H9 (cell line): ENCODE data around the gene KANSL1. TPM values are rescaled to one million over a fixed set of nuclear protein-coding genes. Genes with fewer than 3 reads are reported as not detected.

Source experiments
- DNase-seq: peaks from one replicate; pipeline ENCODE4 v3.0.0-alpha.2; 2017
- H2AFZ ChIP-seq: one replicate; pipeline ENCODE4 v1.6.1; 2013; ENCODE audit warnings: mild to moderate bottlenecking, low read length, control low read depth, moderate library complexity
- H2AK5ac ChIP-seq: 2 replicates; pipeline ENCODE4 v1.6.1; 2013; ENCODE audit warnings: low read length, control low read depth, mixed read lengths; ENCODE audit not compliant: insufficient read length
- H2BK120ac ChIP-seq: one replicate; pipeline ENCODE4 v1.6.1; 2013; ENCODE audit warnings: low read depth, mild to moderate bottlenecking, low read length, control low read depth, inconsistent platforms; ENCODE audit not compliant: poor library complexity, severe bottlenecking
- H2BK12ac ChIP-seq: 2 replicates; pipeline ENCODE4 v1.6.1; 2013; ENCODE audit warnings: low read length, control low read depth, mixed read lengths, low read depth; ENCODE audit not compliant: insufficient read length
- H2BK15ac ChIP-seq: 2 replicates; pipeline ENCODE4 v1.6.1; 2013; ENCODE audit warnings: low read depth, low read length, control low read depth
- H2BK20ac ChIP-seq: one replicate; pipeline ENCODE4 v1.6.1; 2013; ENCODE audit warnings: low read depth, mild to moderate bottlenecking, low read length, control low read depth, inconsistent platforms; ENCODE audit not compliant: poor library complexity, severe bottlenecking
- H2BK5ac ChIP-seq: 2 replicates; pipeline ENCODE4 v1.6.1; 2013; ENCODE audit warnings: low read length, control low read depth, mixed read lengths; ENCODE audit not compliant: insufficient read length
- H3K14ac ChIP-seq: 2 replicates; pipeline ENCODE4 v1.6.1; 2013; ENCODE audit warnings: low read length, control low read depth; ENCODE audit not compliant: insufficient read depth
- H3K18ac ChIP-seq: 2 replicates; pipeline ENCODE4 v1.6.1; 2013; ENCODE audit warnings: low read depth, mild to moderate bottlenecking, mixed read lengths, low read length, control low read depth; ENCODE audit not compliant: insufficient read length
- H3K23ac ChIP-seq: 2 replicates; pipeline ENCODE4 v1.6.1; 2013; ENCODE audit warnings: low read length, control low read depth, mixed read lengths, low read depth; ENCODE audit not compliant: insufficient read length
- H3K23me2 ChIP-seq: 2 replicates; pipeline ENCODE4 v1.6.1; 2013; ENCODE audit warnings: low read depth, mild to moderate bottlenecking, mixed read lengths, low read length, control low read depth; ENCODE audit not compliant: insufficient read length, poor library complexity, severe bottlenecking
- H3K27ac ChIP-seq: 2 replicates; pipeline ENCODE4 v1.5.1; 2013; ENCODE audit warnings: low read length, control low read depth, mixed read lengths, low read depth; ENCODE audit not compliant: insufficient read length
- H3K27me3 ChIP-seq: 2 replicates; pipeline ENCODE4 v1.6.1; 2013; ENCODE audit warnings: low read length, control low read depth, inconsistent platforms; ENCODE audit not compliant: insufficient read depth
- H3K4ac ChIP-seq: 2 replicates; pipeline ENCODE4 v1.6.1; 2013; ENCODE audit warnings: low read depth, mild to moderate bottlenecking, control low read depth, inconsistent platforms, low read length, moderate library complexity
- H3K4me1 ChIP-seq: 2 replicates; pipeline ENCODE4 v1.6.1; 2013; ENCODE audit warnings: low read length, control low read depth, inconsistent platforms; ENCODE audit not compliant: insufficient read depth
- H3K4me2 ChIP-seq: 2 replicates; pipeline ENCODE4 v1.6.1; 2013; ENCODE audit warnings: low read length, control low read depth, mixed read lengths; ENCODE audit not compliant: insufficient read length, insufficient read depth
- H3K56ac ChIP-seq: 2 replicates; pipeline ENCODE4 v1.6.1; 2013; ENCODE audit warnings: low read depth, mild to moderate bottlenecking, mixed read lengths, low read length, control low read depth; ENCODE audit not compliant: insufficient read length
- H3K79me1 ChIP-seq: 2 replicates; pipeline ENCODE4 v1.6.1; 2013; ENCODE audit warnings: low read depth, mild to moderate bottlenecking, moderate library complexity, low read length, control low read depth, inconsistent platforms; ENCODE audit not compliant: insufficient read depth, poor library complexity, severe bottlenecking
- H3K79me2 ChIP-seq: 2 replicates; pipeline ENCODE4 v1.6.1; 2013; ENCODE audit warnings: low read length, control low read depth, inconsistent platforms; ENCODE audit not compliant: insufficient read depth
- H3K9ac ChIP-seq: 2 replicates; pipeline ENCODE4 v1.6.1; 2013; ENCODE audit warnings: low read length, control low read depth, mixed read lengths; ENCODE audit not compliant: insufficient read length; ENCODE audit errors: extremely low read depth
- H3K9me3 ChIP-seq: one replicate; pipeline ENCODE4 v1.6.1; 2013; ENCODE audit warnings: low read depth, low read length, inconsistent platforms; ENCODE audit not compliant: control insufficient read depth
- H3T11ph ChIP-seq: one replicate; pipeline ENCODE4 v1.6.1; 2013; ENCODE audit warnings: mild to moderate bottlenecking, low read length, control low read depth, inconsistent platforms
- H4K20me1 ChIP-seq: one replicate; pipeline ENCODE4 v1.6.1; 2013; ENCODE audit not compliant: control insufficient read depth, insufficient read length, insufficient read depth
- H4K5ac ChIP-seq: 2 replicates; pipeline ENCODE4 v1.6.1; 2013; ENCODE audit warnings: low read depth, mild to moderate bottlenecking, mixed read lengths, low read length, control low read depth; ENCODE audit not compliant: insufficient read length
- H4K8ac ChIP-seq: replicated peaks from 2 replicates; pipeline ENCODE4 v1.6.1; 2013; ENCODE audit warnings: low read length, control low read depth, mixed read lengths, low read depth; ENCODE audit not compliant: insufficient read length
- H4K91ac ChIP-seq: 2 replicates; pipeline ENCODE4 v1.6.1; 2013; ENCODE audit warnings: low read depth, mild to moderate bottlenecking, moderate library complexity, mixed read lengths, low read length, control low read depth; ENCODE audit not compliant: insufficient read length
- H3K27ac Mint-ChIP-seq, 3 experiments: 2 replicates in 2 of 3; 3 replicates in 1 of 3; pipeline ENCODE4 v1.8.0; 2020 to 2021; ENCODE audit warnings: mixed read lengths in 3 of 3, mild to moderate bottlenecking in 1 of 3, moderate library complexity in 1 of 3
- H3K27me3 Mint-ChIP-seq: 2 replicates; pipeline ENCODE4 v1.8.0; 2021; ENCODE audit warnings: low read depth, mild to moderate bottlenecking, moderate library complexity, mixed read lengths
- H3K36me3 Mint-ChIP-seq, 3 experiments: 2 replicates in 2 of 3; 3 replicates in 1 of 3; pipeline ENCODE4 v1.8.0; 2020 to 2021; ENCODE audit warnings: low read depth in 3 of 3, mixed read lengths in 3 of 3; ENCODE audit not compliant: insufficient read depth in 1 of 3
- H3K4me1 Mint-ChIP-seq, 2 experiments: 2 replicates each; pipeline ENCODE4 v1.8.0; 2020; ENCODE audit warnings: mixed read lengths in 2 of 2
- H3K4me3 Mint-ChIP-seq, 2 experiments: 2 replicates in 1 of 2; 3 replicates in 1 of 2; pipeline ENCODE4 v1.8.0; 2020 to 2021; ENCODE audit warnings: mild to moderate bottlenecking in 2 of 2, mixed read lengths in 2 of 2, moderate library complexity in 1 of 2
- H3K9me3 Mint-ChIP-seq, 2 experiments: 2 replicates in 1 of 2; 3 replicates in 1 of 2; pipeline ENCODE4 v1.8.0; 2020; ENCODE audit warnings: mild to moderate bottlenecking in 2 of 2, mixed read lengths in 2 of 2, moderate library complexity in 1 of 2
- CTCF ChIP-seq: fragments of 200-600 bp; sonication (generic); conservative IDR thresholded peaks from 3 replicates; pipeline ENCODE4 v1.8.0; 2021; ENCODE audit warnings: antibody characterized with exemption, mild to moderate bottlenecking
- WGBS: extraction: QIAGEN DNeasy Blood & Tissue Kit; methylation state at CpG from one replicate; pipeline ENCODE4 v1.1.7; 2013; ENCODE audit warnings: missing lambda C conversion rate, low lambda C conversion rate, mixed read lengths; ENCODE audit not compliant: insufficient read length; ENCODE audit errors: extremely low coverage; 5-methylcytosine and 5-hydroxymethylcytosine counted together
- total RNA-seq: library from RNA; stranded (reverse); gene quantifications from 2 replicates; pipeline ENCODE4 v1.2.1, GENCODE V29; 2021

Gene KANSL1
- total RNA-seq, 1 experiment from 2014 or later = 114 TPM

- no CpG with 5 or more reads among the region's 8 CpGs for WGBS
- Mint-ChIP-seq H3K36me3 (no peaks in the 10 kb centered on the region), H3K4me3 (no peak within 1 kb of the TSS), H3K27ac (no peak within 1 kb of the TSS; a peak in 2 of 7 replicates), H3K4me1 (peaks cover 0 to 5% of the 10 kb centered on the region in 2 experiments; a peak in 1 of 4 replicates), H3K27me3 (no peaks in the 10 kb centered on the region; the same call in 1 of the 2 replicates), H3K9me3 (no peaks in the 10 kb centered on the region; a peak in 1 of 5 replicates)
- no peaks in the 10 kb centered on the region for H3K4me1 ChIP-seq
- no peak within 1 kb of the TSS; the same call in 1 of the 2 replicates for H3K14ac ChIP-seq
- no peak within 1 kb of the TSS for H3K4me2 ChIP-seq
- no peak within 1 kb of the TSS for H3K18ac ChIP-seq
- no peaks in the 10 kb centered on the region for H3K79me2 ChIP-seq
- H3K27me3 ChIP-seq = no peaks in the 10 kb centered on the region
- no peak within 1 kb of the TSS for H4K8ac ChIP-seq
- no peak within 1 kb of the TSS for H3K4ac ChIP-seq
- no peak within 1 kb of the TSS for H2BK5ac ChIP-seq
- H3K79me1 ChIP-seq = no peaks in the 10 kb centered on the region
- H2BK15ac ChIP-seq = no peak within 1 kb of the TSS
- no peak within 1 kb of the TSS for H4K5ac ChIP-seq
- H3K23ac ChIP-seq = no peak within 1 kb of the TSS
- no peak within 1 kb of the TSS for H2BK12ac ChIP-seq
- H2BK120ac ChIP-seq = no peak within 1 kb of the TSS
- no peak within 1 kb of the TSS for H2AK5ac ChIP-seq
- no peak within 1 kb of the TSS for H2BK20ac ChIP-seq
- H3T11ph ChIP-seq = no peak within 1 kb of the TSS
- H4K20me1 ChIP-seq = no peaks in the 10 kb centered on the region
- TF ChIP-seq CTCF = no peak
- no peak within 1 kb of the TSS for H3K9ac ChIP-seq
- DNase-seq = no peak
- H4K91ac ChIP-seq = no peak within 1 kb of the TSS
- no peak within 1 kb of the TSS for H2AFZ ChIP-seq
- no peaks in the 10 kb centered on the region for H3K23me2 ChIP-seq
- no peak within 1 kb of the TSS for H3K27ac ChIP-seq
- no peak within 1 kb of the TSS for H3K56ac ChIP-seq
- no peaks in the 10 kb centered on the region for H3K9me3 ChIP-seq
These were observed 194.0 kb downstream of the KANSL1 start, which contains the start of gene STH for GRCh38 chr17:45998987-45999899. STH (plus strand) TSS chr17:45999250; CDS start chr17:45999280, 30 bp downstream.
